ENCODE results near the gene KCTD10. TPM values are rescaled to one million over a fixed set of nuclear protein-coding genes. Genes with fewer than 3 reads are reported as not detected.

Gene KCTD10
- total RNA-seq, 1 experiment from 2014 or later, result 55.2 TPM

DNA sequence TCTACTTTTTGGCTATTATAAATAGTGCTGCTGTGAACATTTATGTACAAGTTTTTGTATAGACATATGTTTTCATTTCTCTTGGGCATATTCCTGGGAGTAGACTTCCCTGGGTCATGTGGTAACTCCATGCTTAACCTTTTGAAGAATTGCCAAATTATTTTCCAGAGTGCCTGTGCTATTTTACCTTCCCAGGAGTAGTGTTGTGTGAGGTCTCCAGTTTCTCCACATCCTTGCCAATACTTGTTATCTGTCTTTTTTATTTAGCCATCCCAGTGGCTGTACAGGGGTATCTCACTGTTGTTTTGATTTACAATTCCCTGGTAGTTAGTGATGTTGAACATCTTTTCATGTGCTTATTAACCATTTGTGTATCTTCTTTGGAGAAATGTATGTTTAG lies 19.2 kb upstream of the KCTD10 start:
- Histone ChIP-seq H3K36me3 (ENCODE audit: control insufficient read depth, insufficient read depth, low read length) (0 out of 2 replicates have a peak, but pooled peaks cover under 1% of the 10 kb centered on the region), H3K27me3 (ENCODE audit: control insufficient read depth, insufficient read depth, low read length) (no peaks in the 10 kb centered on the region), H3K9me3 (ENCODE audit: control insufficient read depth, insufficient read depth, low read depth, low read length) (0 out of 2 replicates have a peak, but pooled peaks cover 3% of the 10 kb centered on the region), H3K4me1 (ENCODE audit: control insufficient read depth, insufficient read depth, low read length) (no peaks in the 10 kb centered on the region), H3K4me3 (ENCODE audit: low read depth in 2 of 2, low read length in 2 of 2) (no peak overlapping the region), H3K27ac (ENCODE audit: low read length) (no peak overlapping the region)
- DNase-seq (ENCODE audit: low read depth, low spot score) (no peak), ATAC-seq (no peak)
- ChIA-PET CTCF (no interaction called here), POLR2A (no interaction called here)
- BruUV-seq (replicated peaks), result no TSS peak
- TF ChIP-seq, protein P1, sequence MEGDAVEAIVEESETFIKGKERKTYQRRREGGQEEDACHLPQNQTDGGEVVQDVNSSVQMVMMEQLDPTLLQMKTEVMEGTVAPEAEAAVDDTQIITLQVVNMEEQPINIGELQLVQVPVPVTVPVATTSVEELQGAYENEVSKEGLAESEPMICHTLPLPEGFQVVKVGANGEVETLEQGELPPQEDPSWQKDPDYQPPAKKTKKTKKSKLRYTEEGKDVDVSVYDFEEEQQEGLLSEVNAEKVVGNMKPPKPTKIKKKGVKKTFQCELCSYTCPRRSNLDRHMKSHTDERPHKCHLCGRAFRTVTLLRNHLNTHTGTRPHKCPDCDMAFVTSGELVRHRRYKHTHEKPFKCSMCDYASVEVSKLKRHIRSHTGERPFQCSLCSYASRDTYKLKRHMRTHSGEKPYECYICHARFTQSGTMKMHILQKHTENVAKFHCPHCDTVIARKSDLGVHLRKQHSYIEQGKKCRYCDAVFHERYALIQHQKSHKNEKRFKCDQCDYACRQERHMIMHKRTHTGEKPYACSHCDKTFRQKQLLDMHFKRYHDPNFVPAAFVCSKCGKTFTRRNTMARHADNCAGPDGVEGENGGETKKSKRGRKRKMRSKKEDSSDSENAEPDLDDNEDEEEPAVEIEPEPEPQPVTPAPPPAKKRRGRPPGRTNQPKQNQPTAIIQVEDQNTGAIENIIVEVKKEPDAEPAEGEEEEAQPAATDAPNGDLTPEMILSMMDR (IDR thresholded peaks at IDR 0.05), result no peak
- TF ChIP-seq, protein P2, sequence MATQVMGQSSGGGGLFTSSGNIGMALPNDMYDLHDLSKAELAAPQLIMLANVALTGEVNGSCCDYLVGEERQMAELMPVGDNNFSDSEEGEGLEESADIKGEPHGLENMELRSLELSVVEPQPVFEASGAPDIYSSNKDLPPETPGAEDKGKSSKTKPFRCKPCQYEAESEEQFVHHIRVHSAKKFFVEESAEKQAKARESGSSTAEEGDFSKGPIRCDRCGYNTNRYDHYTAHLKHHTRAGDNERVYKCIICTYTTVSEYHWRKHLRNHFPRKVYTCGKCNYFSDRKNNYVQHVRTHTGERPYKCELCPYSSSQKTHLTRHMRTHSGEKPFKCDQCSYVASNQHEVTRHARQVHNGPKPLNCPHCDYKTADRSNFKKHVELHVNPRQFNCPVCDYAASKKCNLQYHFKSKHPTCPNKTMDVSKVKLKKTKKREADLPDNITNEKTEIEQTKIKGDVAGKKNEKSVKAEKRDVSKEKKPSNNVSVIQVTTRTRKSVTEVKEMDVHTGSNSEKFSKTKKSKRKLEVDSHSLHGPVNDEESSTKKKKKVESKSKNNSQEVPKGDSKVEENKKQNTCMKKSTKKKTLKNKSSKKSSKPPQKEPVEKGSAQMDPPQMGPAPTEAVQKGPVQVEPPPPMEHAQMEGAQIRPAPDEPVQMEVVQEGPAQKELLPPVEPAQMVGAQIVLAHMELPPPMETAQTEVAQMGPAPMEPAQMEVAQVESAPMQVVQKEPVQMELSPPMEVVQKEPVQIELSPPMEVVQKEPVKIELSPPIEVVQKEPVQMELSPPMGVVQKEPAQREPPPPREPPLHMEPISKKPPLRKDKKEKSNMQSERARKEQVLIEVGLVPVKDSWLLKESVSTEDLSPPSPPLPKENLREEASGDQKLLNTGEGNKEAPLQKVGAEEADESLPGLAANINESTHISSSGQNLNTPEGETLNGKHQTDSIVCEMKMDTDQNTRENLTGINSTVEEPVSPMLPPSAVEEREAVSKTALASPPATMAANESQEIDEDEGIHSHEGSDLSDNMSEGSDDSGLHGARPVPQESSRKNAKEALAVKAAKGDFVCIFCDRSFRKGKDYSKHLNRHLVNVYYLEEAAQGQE (IDR thresholded peaks at IDR 0.05; ENCODE audit: insufficient read depth in 1 of 2, low read depth in 2 of 2, low read length in 1 of 2), result no peak
- TF ChIP-seq POLR2AphosphoS5 (IDR thresholded peaks at IDR 0.05; ENCODE audit: low read depth, low read length), result no peak
- no peak for TF ChIP-seq TCF7L2 (IDR thresholded peaks at IDR 0.05; ENCODE audit: low read depth, low read length)
- no peak for TF ChIP-seq SIN3A (IDR thresholded peaks at IDR 0.05; ENCODE audit: borderline replicate concordance, insufficient read depth, low read depth, low read length)
- intact Hi-C loops (cut with micrococcal nuclease; ENCODE audit: unreplicated experiment) (no loop called here), in situ Hi-C loops (cut with HindIII; ENCODE audit: low pct_unique_long_range_greater_than_20kb, low sequenced_read_pairs) (no loop called here)

- CTCF ChIA-PET, result interaction anchor here (0.6 kb wide), 1 partner anchor 53 kb away, joined by 17 read pairs; no protein-coding TSS in a partner anchor
- intact Hi-C loops (cut with micrococcal nuclease; ENCODE audit: unreplicated experiment), result no loop called here
- ATAC-seq (no peak), DNase-seq (ENCODE audit: low read depth, low spot score) (no peak)
- Histone ChIP-seq H3K27me3 (ENCODE audit: control insufficient read depth, insufficient read depth, low read length) (no peaks in the 10 kb centered on the region), H3K36me3 (ENCODE audit: control insufficient read depth, insufficient read depth, low read length) (0 out of 2 replicates have a peak, but pooled peaks cover 7% of the 10 kb centered on the region), H3K9me3 (ENCODE audit: control insufficient read depth, insufficient read depth, low read depth, low read length) (0 out of 2 replicates have a peak, but pooled peaks cover 3% of the 10 kb centered on the region), H3K27ac (ENCODE audit: low read length) (no peak overlapping the region), H3K4me1 (ENCODE audit: control insufficient read depth, insufficient read depth, low read length) (no peaks in the 10 kb centered on the region), H3K4me3 (ENCODE audit: low read depth in 2 of 2, low read length in 2 of 2) (no peak overlapping the region)
- POLR2A ChIA-PET, result no interaction called here
- in situ Hi-C loops (cut with HindIII; ENCODE audit: low pct_unique_long_range_greater_than_20kb, low sequenced_read_pairs), result no loop called here
- no peak for TF ChIP-seq POLR2AphosphoS5 (IDR thresholded peaks at IDR 0.05; ENCODE audit: low read depth, low read length)
- TF ChIP-seq, protein P1 (IDR thresholded peaks at IDR 0.05), result no peak
- no peak for TF ChIP-seq TCF7L2 (IDR thresholded peaks at IDR 0.05; ENCODE audit: low read depth, low read length)
- TF ChIP-seq, protein P2 (IDR thresholded peaks at IDR 0.05; ENCODE audit: insufficient read depth in 1 of 2, low read depth in 2 of 2, low read length in 1 of 2), result no peak
- no peak for TF ChIP-seq SIN3A (IDR thresholded peaks at IDR 0.05; ENCODE audit: borderline replicate concordance, insufficient read depth, low read depth, low read length)
- no TSS peak for BruUV-seq (replicated peaks)
These were observed 17.9 kb upstream of the KCTD10 start for GRCh38 chr12:109495012-109495411.

Data from Panc1 (cell line).